GM21717 (cell line): ENCODE results near the gene HCRT.
"Not testable (repeated sequence)": the region's sequence is repeated elsewhere in the genome, so short reads cannot be mapped to it uniquely, and the experiment has no call there.

Experiments used
- ATAC-seq: cut with Tn5 transposase; IDR thresholded peaks from one replicate; pipeline ENCODE4 v1.9.1; 2021; ENCODE audit warnings: mild to moderate bottlenecking, moderate library complexity; ENCODE audit not compliant: unreplicated experiment

Gene HCRT

GRCh38 chr17:42180411-42180921 is 4.8 kb downstream of the HCRT start:
- no peak for ATAC-seq

DNA sequence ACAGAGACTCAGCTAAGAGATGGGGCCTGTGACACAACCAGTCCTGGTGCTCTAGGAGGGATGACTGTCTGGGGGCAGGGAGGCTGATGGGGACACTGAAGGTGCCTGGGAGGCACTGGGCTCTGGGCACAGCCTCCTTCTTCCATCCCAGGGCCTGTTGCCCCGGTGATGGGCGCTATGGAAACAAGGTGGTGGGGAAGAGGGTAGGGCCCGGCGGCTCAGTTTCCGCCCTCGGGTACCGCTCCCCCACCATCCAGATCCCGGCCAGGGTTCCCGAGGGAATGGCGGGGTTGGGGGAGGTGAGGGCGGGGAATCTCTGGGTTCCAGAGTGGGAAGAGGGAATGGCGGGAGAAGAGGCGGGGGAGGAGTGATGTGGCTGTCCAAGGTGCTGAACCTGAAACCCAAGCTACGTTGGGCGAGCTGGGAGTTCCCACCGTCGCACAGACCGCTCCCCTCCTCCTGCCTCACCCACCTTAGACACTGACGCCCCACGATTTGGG is 5.3 kb downstream of the HCRT start:
- ATAC-seq: no peak

DNA sequence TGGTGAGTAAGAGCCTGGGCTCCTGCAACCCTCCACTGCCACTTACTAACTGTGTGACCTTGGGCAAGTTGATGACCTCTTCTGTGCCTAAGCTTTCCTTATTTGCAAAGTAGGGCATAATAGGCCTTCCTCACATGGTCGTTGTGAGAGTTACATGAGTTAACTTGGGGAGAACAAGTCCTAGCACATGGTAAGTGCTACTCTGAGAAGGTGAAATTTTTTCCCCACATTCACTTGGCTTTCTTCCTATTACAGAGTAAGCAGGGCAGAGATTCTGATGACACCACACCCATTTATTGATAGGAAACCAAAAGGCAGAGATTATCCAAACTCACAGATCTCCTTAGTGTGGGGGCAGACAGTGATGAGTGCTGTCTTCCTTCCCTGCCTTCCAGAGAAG is 5.9 kb downstream of the HCRT start:
- ATAC-seq: no peak

DNA sequence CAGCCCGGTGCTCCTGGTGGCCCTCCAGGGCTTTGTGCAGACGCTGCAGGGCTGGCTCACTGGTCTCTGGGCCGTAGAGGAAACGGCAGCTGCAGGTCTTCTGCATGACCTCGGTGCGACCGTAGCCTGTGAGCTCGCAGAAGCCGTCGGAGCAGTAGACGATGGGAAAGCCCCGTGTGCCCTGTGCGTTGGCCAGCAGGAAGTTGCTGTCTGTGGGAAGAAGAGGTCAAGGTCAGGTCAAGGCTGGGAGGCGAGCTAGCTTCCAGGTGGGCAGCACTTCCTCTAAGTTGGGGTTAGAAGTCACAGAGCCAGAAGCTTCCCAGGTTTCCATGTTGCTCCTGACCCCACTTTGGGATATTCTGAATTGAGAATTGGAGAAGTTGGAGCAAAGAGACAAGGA is 6.4 kb downstream of the HCRT start:
- ATAC-seq: no peak

DNA sequence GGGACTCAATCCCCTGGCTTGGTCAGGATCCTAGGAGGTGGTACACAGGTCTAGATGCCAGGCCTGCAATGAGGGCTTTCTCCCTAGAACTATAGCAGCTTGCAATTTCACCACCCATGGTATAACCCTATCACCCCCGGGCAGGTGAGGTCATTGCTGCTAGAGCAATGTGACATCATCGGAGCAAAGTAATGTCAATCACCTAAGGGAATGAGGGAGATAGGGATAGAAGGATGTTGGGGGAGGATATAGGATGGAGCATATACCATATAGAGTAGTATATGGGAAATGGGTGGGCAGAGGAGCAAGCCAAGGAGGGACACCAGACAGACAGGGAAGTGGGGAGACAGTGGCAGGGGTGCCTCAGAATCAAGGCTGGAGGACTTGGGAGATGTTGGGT is 7.6 kb downstream of the HCRT start:
- no peak for ATAC-seq

DNA sequence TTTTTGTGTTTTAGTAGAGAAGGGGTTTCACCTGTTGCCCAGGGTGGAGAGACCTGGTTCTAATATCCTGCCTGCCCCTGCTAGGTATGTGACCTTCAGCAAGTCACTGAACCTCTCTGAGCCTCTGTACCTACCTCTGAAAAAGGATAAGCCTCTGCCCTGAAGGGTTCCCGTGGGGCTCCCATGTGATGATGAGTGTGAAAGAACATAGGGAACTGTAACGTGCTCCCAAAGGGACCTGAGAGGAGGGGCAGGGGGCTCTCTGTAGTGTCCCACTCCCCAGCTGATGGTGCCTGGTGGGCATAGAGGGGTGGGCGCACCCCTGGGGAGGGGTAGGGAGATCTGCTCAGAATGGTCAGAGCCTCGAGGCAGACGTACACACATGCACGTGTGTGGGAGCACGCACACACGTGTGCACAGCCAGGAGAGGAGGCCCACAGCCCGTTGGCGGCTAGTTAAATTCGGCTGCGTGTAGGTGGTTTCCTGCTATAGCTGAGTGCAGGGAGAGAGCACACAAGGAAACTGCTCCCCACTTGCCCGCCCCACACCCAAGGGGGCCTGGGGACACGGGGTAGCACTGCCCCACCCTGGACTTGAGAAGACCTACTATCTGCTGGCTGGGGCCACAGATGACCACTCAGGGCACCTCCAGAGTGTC is 11.0 kb downstream of the HCRT start:
- ATAC-seq: no peak

DNA sequence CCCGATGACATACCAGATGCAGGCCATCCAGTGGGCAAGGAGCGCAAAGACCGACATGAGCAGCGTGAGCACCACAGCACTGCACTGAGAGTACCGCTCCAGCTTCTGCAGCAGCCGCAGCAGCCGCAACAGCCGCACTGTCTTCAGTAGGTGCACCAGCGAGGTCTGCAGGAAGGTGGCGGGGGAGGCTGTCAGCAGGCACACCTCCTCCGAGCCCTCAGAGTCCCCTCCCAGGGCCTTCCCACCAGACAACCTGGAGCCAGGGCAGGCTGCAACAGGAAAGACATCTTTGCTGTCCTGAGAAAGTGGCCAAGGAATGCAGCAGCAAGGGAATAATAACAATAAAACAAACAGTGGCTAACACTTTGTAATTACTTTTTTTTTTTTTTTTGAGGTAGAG is 13.4 kb downstream of the HCRT start:
- no peak for ATAC-seq

GRCh38 chr17:42169351-42169750 is 15.9 kb downstream of the HCRT start:
- ATAC-seq: no peak

GRCh38 chr17:42167807-42168206 is 17.4 kb downstream of the HCRT start:
- no peak for ATAC-seq

- no peak for ATAC-seq
These were observed 19.0 kb downstream of the HCRT start for GRCh38 chr17:42166196-42166763.

DNA sequence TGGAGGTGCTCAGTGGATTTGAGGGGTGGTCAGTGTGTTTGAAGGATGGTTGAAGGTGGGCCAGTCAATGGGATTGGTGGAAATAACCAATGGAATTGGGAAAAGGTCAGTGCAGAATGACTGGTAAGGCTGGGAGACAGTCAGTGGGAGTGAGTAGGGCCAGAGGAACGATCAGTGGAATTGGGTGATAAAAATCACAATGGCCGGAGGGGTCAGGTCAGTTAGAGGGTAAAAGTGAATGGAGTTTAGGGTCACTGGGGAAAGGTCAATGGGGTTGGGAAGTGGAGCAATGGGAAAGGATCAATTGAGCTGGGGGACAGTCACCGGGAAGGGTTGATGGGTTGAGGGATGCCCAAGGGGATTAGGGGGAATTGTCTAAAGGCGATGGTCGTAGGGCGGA is 19.5 kb downstream of the HCRT start:
- ATAC-seq: no peak

DNA sequence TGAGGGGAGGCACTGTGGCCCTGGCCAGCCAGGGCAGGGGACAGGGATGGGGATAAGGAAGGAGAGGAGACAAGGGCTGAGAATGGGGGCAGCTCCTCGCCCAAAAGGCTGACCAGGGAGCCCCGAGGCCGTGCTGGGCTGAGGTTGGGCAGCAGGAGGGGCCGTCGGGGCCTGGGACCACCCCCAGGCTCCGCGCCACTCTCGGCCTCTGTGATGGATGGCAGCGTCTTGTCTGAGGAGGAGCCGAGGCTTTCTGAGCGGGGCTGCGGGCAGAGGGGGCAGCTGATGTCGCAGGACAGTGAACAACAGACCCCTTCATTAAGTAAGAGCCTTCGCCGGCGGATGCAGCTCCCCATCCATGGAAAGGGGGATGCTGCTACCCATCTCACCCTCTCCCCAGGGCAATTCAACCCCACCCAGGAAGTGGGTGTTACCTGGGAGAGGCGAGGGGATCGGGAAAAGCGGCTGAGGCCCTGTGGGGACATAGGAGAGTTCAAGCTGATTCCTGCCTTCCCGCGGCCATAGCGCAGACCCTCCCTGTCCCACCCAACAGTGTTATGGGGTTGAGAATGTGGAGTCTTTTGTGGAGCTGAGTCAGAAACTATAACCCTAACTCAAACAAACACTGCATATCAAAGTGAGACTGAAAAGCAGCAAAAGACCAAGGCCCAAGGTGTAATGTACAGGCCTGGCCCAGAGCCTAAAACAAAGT is 21.4 kb downstream of the HCRT start:
- ATAC-seq: no peak

GRCh38 chr17:42163113-42163512 is 22.1 kb downstream of the HCRT start:
- no peak for ATAC-seq

GRCh38 chr17:42160531-42160910 is 24.7 kb downstream of the HCRT start:
- no peak for ATAC-seq

DNA sequence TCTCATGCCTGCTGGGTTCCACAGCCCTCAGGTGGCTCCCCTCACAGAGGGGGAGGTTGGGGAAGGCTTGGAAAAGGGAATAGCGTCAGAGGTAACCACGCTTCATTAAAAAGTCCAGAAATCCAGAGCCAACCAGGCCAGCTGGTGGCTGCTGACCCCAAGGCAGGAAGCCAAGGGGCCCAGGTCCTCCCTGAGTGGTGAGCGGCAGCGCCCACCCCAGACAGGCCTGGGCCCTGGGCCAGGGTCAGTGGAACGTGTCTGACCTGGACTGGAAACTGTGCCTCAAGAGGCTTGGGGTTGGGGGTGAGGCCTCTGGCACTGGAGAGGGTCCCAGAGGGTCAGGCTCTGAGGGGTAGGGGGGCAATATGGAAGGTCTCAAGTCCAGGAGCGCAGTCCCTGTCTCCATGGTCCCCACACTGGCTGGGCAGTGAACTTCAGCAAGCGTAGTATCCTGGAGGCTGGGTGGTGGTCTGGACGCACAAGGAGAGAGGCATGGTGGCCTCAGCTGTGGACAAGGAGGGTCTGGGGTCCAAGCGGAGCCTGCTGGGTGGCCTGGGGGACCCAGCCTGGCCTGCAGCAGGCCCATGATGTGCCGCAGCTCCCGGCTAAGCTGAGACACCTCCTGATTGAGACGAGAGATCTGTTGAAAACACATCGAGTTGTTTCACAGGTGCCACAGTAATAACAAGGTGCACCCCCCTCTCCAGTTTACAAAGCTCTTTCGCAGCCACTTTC is 25.3 kb downstream of the HCRT start:
- ATAC-seq: no peak

DNA sequence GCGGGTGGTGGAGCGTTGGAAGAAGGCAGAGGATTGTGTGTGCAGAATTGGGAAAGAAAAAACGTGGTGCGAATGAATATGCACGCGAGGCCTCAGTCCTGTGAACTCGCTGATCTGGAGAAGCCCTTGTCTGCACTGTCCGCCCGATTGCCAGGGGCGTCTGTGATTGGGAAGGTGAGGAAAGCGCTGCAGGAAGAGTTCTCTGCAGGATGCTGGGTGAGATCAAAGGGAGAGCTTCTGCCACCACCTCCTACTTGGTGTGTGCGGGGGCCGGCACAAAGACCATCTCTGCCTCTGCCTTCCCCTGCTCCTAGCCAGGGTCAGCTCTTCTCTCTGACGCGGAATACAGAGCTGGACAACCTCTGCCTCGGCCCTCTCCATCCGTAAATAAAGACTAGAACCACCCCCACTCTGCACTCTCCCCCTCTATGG is 29.6 kb downstream of the HCRT start:
- no peak for ATAC-seq

DNA sequence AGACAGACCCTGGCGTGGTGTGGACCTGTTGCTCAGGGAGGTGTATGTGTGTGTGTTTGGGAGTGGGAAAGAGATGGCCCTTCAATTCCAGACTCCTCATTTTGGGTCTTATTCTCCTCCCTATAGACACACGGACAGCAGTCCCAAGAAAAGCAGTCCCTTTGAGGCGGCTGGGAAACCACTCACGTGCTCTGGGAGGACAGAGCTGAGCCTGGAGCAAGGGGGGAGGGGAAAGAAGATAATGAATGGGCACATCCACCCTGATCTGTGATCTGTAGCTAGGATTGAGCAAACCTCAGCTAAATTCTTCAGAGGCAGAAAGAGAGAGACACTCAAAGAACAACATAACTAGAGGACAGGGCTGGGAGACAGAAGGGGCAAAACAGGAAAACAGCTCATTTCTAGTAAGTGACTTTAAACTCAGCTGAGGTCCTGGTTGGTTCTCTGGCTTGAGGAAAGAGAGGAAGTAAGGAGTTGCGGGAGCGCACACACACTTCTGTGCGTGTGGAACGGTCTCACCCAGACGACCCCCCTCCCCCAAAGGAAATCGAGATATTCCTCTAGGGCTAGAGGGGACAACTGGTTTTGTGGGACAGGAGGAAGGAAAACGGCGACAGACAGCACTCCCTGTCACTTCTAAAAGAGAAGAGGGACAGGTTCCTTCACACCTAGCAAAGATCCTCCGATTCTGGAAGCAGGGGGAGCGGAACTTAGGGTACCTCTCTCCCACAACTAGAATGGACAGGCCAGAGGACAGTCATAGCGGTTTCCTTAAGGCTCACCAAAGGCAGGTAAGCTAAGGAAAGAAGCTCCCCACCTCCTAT is 31.1 kb downstream of the HCRT start:
- no peak for ATAC-seq

DNA sequence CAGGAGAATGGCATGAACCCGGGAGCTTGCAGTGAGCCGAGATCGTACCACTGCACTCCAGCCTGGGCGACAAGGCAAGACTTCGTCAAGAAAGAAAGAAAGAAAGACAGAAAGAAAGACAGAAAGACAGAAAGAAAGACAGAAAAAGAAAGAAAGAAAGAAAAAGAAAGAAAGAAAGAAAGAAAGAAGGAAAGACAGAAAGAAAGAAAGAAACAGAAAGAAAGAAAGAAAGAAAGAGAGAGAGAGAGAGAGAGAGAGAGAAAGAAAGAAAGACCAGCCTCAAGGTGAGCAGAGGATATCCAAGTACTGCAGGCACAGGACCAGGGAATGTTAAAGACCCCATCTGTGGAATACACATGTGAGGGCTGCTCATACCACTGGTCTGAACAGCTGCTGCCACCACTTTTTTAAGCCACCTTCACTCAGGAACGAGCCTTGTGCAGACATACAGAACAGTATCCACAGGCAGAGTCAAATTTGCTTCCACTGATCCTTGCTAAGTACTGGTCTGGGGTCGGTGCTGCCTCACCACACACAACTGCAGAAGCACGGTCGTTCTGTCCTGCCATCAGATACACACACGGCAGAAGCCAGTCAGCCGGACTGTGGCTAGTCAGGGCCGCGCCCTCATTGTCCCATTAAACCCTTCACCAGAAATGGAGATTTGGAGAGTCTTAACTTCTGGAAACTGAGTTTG is 38.2 kb downstream of the HCRT start:
- no peak for ATAC-seq

DNA sequence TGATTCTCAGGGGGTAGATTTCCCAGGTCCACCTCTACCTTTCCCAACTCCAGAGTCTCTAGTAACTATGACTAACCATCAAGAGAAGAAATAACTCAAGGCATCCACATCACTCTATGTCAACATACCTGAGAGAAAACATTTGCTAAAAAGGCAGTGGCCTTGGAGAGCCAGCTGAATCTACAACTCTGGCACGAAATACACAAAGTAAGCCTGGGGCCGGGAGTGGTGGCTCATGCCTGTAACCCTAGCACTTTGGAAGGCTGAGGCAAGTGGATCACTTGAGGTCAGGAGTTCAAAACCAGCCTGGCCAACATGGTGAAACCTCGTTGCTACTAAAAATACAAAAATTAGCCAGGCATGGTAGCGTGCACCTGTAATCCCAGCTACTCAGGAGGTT is 42.1 kb downstream of the HCRT start:
- not testable (repeated sequence) for ATAC-seq

DNA sequence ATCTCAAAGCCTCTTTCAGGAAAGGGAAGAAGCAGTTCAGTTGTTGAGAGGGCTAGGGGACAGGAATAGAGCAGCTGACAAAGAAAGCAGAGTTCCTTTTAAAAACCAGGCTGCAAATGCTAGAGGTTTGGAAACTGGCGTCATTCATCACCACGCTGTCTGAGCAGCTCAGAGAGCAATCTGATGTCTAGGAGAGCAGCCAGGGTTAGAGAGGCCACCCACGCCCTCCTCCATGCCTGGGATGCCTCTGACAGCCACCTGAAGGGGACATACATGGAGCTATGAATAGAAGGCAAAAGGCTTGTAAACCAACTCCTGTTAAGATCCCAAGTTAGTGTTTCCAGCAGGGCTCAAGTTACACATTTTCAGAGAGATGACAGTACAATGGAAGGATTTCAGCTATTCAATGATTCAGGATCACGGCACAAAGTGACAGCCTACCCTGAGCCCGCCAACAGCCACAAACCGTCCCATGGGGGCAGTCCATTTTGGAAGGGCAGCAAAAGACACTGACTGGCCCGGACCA is 42.8 kb downstream of the HCRT start:
- no peak for ATAC-seq
